Osteoblast (primary cell): ENCODE measurements around the gene MYH9. TPM values are rescaled to one million over a fixed set of nuclear protein-coding genes. Genes with fewer than 3 reads are reported as not detected.

ENCODE experiments used
- DNase-seq: peaks from one replicate; pipeline ENCODE4 v3.0.0; 2011; ENCODE audit warnings: low spot score, mixed read lengths; ENCODE audit not compliant: insufficient read length; ENCODE audit errors: missing footprints
- H2AFZ ChIP-seq: 2 replicates; pipeline ENCODE4 v1.6.0; 2011; ENCODE audit warnings: mild to moderate bottlenecking, low read length
- H3K27ac ChIP-seq: 2 replicates; pipeline ENCODE4 v1.5.1; 2011; ENCODE audit warnings: mild to moderate bottlenecking, low read depth, low read length, moderate library complexity
- H3K27me3 ChIP-seq: 2 replicates; pipeline ENCODE4 v1.6.0; 2012; ENCODE audit warnings: mild to moderate bottlenecking, control low read depth, inconsistent platforms, low read length, moderate library complexity; ENCODE audit not compliant: insufficient read depth
- H3K36me3 ChIP-seq: 2 replicates; pipeline ENCODE4 v1.5.1; 2011; ENCODE audit warnings: mild to moderate bottlenecking, low read length, control low read depth, moderate library complexity; ENCODE audit not compliant: insufficient read depth
- H3K4me1 ChIP-seq: 2 replicates; pipeline ENCODE4 v1.5.1; 2011; ENCODE audit warnings: mild to moderate bottlenecking, low read length, control low read depth, moderate library complexity; ENCODE audit not compliant: insufficient read depth
- H3K4me2 ChIP-seq: 2 replicates; pipeline ENCODE4 v1.6.0; 2011; ENCODE audit warnings: mild to moderate bottlenecking, low read length; ENCODE audit not compliant: insufficient read depth
- H3K4me3 ChIP-seq: fragments of 200-600 bp; sonication (generic); 3 replicates; pipeline ENCODE4 v1.5.1; 2012; ENCODE audit warnings: mild to moderate bottlenecking, low read length, inconsistent platforms; ENCODE audit not compliant: insufficient read depth
- H3K79me2 ChIP-seq: 2 replicates; pipeline ENCODE4 v1.6.0; 2012; ENCODE audit warnings: mild to moderate bottlenecking, low read length, control low read depth, inconsistent platforms; ENCODE audit not compliant: insufficient read depth
- H3K9me3 ChIP-seq: 2 replicates; pipeline ENCODE4 v1.5.1; 2011; ENCODE audit warnings: low read depth, low read length, control low read depth
- H4K20me1 ChIP-seq: 2 replicates; pipeline ENCODE4 v1.6.0; 2012; ENCODE audit warnings: mild to moderate bottlenecking, low read length, control low read depth; ENCODE audit not compliant: insufficient read depth
- small RNA-seq: library from RNA; depleted of rRNA; stranded (forward); fragments of <200 nt; gene quantifications from one replicate; pipeline ENCODE3, GENCODE V24; 2012
- total RNA-seq: library from RNA; depleted of rRNA; stranded (reverse); fragments of >200 nt; gene quantifications from 2 replicates; pipeline ENCODE4 v1.2.3, GENCODE V29; 2012
- TF ChIP-seq, protein P1 (sequence below): IDR thresholded peaks from 2 replicates; pipeline ENCODE4 v1.5.1; 2011; ENCODE audit warnings: mild to moderate bottlenecking, low read depth, low read length, moderate library complexity; ENCODE audit errors: extremely low read depth

MYH9 gene
- total RNA-seq, 1 donor = 964 TPM

DNA sequence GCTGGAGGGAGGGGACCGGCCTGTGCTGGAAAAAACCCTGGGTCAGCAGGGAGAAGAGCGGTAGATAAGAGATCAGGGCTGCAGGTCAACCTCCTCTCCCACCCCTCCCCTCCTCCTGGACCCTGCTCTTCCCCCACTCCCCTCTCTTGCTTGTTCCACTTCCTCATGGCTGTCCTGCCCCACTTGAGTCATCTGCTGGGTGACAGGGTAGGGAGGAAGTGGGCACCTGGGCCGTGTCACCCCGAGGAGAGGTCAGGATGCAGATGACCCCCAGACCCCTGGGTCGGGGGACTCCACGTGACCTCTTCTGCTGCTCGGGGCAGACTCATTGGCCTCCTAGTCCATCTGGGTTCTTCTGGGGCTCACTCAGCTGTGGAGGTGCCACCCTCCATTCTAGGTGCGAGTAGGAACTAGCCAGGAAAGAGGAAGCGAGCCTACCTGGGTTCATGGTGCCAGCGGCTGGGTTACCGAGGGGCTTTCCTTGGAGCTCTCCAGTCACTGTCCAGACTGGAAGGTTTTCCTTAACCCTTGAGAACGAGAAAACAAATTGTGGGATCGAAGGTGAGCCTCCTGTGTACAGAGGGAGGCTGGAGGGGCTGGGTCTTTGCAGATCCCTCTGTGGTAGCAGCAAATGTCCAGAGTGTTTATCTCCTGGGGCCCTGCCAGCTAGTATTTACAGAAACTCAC, 154.9 kb downstream of the MYH9 start:
- TF ChIP-seq, protein P1, sequence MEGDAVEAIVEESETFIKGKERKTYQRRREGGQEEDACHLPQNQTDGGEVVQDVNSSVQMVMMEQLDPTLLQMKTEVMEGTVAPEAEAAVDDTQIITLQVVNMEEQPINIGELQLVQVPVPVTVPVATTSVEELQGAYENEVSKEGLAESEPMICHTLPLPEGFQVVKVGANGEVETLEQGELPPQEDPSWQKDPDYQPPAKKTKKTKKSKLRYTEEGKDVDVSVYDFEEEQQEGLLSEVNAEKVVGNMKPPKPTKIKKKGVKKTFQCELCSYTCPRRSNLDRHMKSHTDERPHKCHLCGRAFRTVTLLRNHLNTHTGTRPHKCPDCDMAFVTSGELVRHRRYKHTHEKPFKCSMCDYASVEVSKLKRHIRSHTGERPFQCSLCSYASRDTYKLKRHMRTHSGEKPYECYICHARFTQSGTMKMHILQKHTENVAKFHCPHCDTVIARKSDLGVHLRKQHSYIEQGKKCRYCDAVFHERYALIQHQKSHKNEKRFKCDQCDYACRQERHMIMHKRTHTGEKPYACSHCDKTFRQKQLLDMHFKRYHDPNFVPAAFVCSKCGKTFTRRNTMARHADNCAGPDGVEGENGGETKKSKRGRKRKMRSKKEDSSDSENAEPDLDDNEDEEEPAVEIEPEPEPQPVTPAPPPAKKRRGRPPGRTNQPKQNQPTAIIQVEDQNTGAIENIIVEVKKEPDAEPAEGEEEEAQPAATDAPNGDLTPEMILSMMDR = no peak
- Histone ChIP-seq H3K4me2 (no peak overlapping the region), H3K79me2 (peaks cover 30% of the 10 kb centered on the region), H2AFZ (no peak overlapping the region), H3K4me1 (peaks cover 10% of the 10 kb centered on the region), H3K27me3 (no peaks in the 10 kb centered on the region), H3K4me3 (no peak overlapping the region), H3K27ac (no peak overlapping the region), H3K9me3 (no peaks in the 10 kb centered on the region), H4K20me1 (peaks cover 18% of the 10 kb centered on the region), H3K36me3 (peaks cover 56% of the 10 kb centered on the region)
- DNase-seq = no peak

Small RNA genes within 50 kb of the gene (small RNA-seq; reads per million reads assigned to genes)
- not detected for gene MIR6819

Other genes with a start within 250 kb of the MYH9 start
- gene APOL3, start 227.2 kb downstream of the MYH9 start, total RNA-seq = 12.1 and 13.8 TPM in 2 replicates
- 2.9 and 4.4 TPM in 2 replicates for gene APOL4, start 186.2 kb downstream of the MYH9 start, total RNA-seq
- 50.7 and 56.1 TPM in 2 replicates for gene APOL2, start 148.4 kb downstream of the MYH9 start, total RNA-seq
- 34.8 and 38.7 TPM in 2 replicates for gene APOL1, start 134.8 kb downstream of the MYH9 start, total RNA-seq
- gene TXN2, start 93.7 kb upstream of the MYH9 start, total RNA-seq = 17.4 and 18.6 TPM in 2 replicates
- 15.9 and 16.3 TPM in 2 replicates for gene FOXRED2, start 119.1 kb upstream of the MYH9 start, total RNA-seq
- 393 and 412 TPM in 2 replicates for gene EIF3D, start 141.2 kb upstream of the MYH9 start, total RNA-seq